DND-41 (cell line): ENCODE results near the gene TBCK.

Experiments
- EZH2 ChIP-seq: IDR thresholded peaks from 3 replicates; pipeline ENCODE4 v1.6.1; 2012; ENCODE audit warnings: borderline replicate concordance, low read depth, mild to moderate bottlenecking, moderate library complexity, low read length, inconsistent platforms; ENCODE audit not compliant: severe bottlenecking
- TF ChIP-seq, protein P1 (sequence below): IDR thresholded peaks from 2 replicates; pipeline ENCODE4 v1.5.1; 2012; ENCODE audit warnings: borderline replicate concordance, low read length, moderate library complexity, mild to moderate bottlenecking; ENCODE audit not compliant: poor library complexity, severe bottlenecking; ENCODE audit errors: extremely low read depth

DNA sequence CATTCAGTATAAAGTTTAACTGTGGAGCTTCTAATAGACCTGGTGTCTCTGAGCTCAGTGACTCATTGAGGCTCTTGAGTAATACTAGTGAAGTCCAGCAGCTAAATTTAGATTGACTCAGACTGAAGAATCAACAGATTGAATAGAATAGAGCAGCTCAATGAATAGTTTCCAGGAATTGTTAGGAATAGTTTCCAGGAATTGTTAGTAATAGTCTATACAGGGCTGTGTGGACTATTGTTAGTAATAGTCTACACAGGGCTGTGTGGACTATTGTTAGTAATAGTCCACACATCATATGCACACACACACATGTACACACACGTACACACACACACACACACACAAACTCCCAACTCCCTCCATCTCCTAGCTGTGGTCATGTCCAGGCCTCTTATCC lies 49.6 kb upstream of the TBCK start:
- TF ChIP-seq, protein P1, sequence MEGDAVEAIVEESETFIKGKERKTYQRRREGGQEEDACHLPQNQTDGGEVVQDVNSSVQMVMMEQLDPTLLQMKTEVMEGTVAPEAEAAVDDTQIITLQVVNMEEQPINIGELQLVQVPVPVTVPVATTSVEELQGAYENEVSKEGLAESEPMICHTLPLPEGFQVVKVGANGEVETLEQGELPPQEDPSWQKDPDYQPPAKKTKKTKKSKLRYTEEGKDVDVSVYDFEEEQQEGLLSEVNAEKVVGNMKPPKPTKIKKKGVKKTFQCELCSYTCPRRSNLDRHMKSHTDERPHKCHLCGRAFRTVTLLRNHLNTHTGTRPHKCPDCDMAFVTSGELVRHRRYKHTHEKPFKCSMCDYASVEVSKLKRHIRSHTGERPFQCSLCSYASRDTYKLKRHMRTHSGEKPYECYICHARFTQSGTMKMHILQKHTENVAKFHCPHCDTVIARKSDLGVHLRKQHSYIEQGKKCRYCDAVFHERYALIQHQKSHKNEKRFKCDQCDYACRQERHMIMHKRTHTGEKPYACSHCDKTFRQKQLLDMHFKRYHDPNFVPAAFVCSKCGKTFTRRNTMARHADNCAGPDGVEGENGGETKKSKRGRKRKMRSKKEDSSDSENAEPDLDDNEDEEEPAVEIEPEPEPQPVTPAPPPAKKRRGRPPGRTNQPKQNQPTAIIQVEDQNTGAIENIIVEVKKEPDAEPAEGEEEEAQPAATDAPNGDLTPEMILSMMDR: no peak
- TF ChIP-seq EZH2: no peak
